PFSK-1 (cell line): ENCODE results near the gene FEZ2.

Experiments used
- FOXP2 ChIP-seq: optimal IDR thresholded peaks from 2 replicates; pipeline ENCODE3; 2011; ENCODE audit warnings: borderline replicate concordance, control low read depth, inconsistent platforms; ENCODE audit not compliant: insufficient read depth; ENCODE audit errors: extremely low read length, extremely low read depth
- POLR2AphosphoS5 ChIP-seq: IDR thresholded peaks from 2 replicates; pipeline ENCODE4 v1.6.1; 2012; ENCODE audit warnings: low read depth, mild to moderate bottlenecking, control low read depth, low read length, moderate library complexity
- REST ChIP-seq, 2 experiments: IDR thresholded peaks; 2 replicates each; pipeline versions ENCODE4 v1.6.1 to v1.8.0; 2011 to 2012; ENCODE audit warnings: low read depth in 2 of 2, low read length in 2 of 2, control low read depth in 1 of 2, inconsistent platforms in 1 of 2, mild to moderate bottlenecking in 1 of 2, moderate library complexity in 1 of 2; ENCODE audit not compliant: insufficient read depth in 1 of 2
- SIN3A ChIP-seq: IDR thresholded peaks from 2 replicates; pipeline ENCODE4 v1.6.1; 2012; ENCODE audit warnings: mild to moderate bottlenecking, low read length, moderate library complexity, borderline replicate concordance; ENCODE audit not compliant: insufficient read depth
- TAF1 ChIP-seq: IDR thresholded peaks from 2 replicates; pipeline ENCODE4 v1.6.1; 2012; ENCODE audit warnings: low read length, control low read depth, borderline replicate concordance; ENCODE audit not compliant: insufficient read depth

GRCh38 chr2:36553683-36554082 is 44.3 kb downstream of the FEZ2 start:
- TF ChIP-seq REST (IDR thresholded peaks at IDR 0.05; ENCODE audit: insufficient read depth in 1 of 2, low read depth in 2 of 2, low read length in 2 of 2) (no peak), TAF1 (no peak), POLR2AphosphoS5 (no peak), SIN3A (no peak), FOXP2 (no peak)
